Pulmonary artery endothelial cell (primary cell): Measurements from ENCODE around the gene CRMP1. TPM values are rescaled to one million over a fixed set of nuclear protein-coding genes. Genes with fewer than 3 reads are reported as not detected.

Experiments used
- DNase-seq: peaks from one replicate; pipeline ENCODE4 v3.0.0-alpha.2; 2011; ENCODE audit warnings: low read depth, low spot score
- total RNA-seq: library from RNA; depleted of rRNA; stranded (reverse); fragments of >200 nt; gene quantifications from 2 replicates; pipeline ENCODE4 v1.2.3, GENCODE V29; 2014

Gene CRMP1
- total RNA-seq, 1 donor from 2014 or later, result under 0.01 TPM

GRCh38 chr4:5889002-5889696 lies 3.7 kb downstream of the CRMP1 start:
- DNase-seq, result no peak

- DNase-seq, result no peak
These were observed 4.5 kb downstream of the CRMP1 start for GRCh38 chr4:5888222-5889001.

- DNase-seq, result no peak
These were observed 5.3 kb downstream of the CRMP1 start for GRCh38 chr4:5887361-5888221.

GRCh38 chr4:5887011-5887360 lies 5.9 kb downstream of the CRMP1 start:
- DNase-seq, result no peak

GRCh38 chr4:5885733-5886132 lies 7.2 kb downstream of the CRMP1 start:
- no peak for DNase-seq

GRCh38 chr4:5884796-5885195 lies 8.1 kb downstream of the CRMP1 start:
- no peak for DNase-seq

GRCh38 chr4:5883916-5884315 lies 9.0 kb downstream of the CRMP1 start:
- DNase-seq, result no peak

- DNase-seq, result no peak
These were observed 9.9 kb downstream of the CRMP1 start for GRCh38 chr4:5882947-5883346.

GRCh38 chr4:5881340-5881739 lies 11.5 kb downstream of the CRMP1 start:
- no peak for DNase-seq

- DNase-seq, result no peak
These were observed 14.5 kb downstream of the CRMP1 start for GRCh38 chr4:5878359-5878758.

GRCh38 chr4:5877392-5877791 lies 15.5 kb downstream of the CRMP1 start:
- no peak for DNase-seq

GRCh38 chr4:5874811-5875449 lies 18.0 kb downstream of the CRMP1 start:
- no peak for DNase-seq

- DNase-seq, result no peak
These were observed 22.2 kb downstream of the CRMP1 start for GRCh38 chr4:5870701-5871100.

- no peak for DNase-seq
These were observed 22.8 kb downstream of the CRMP1 start for GRCh38 chr4:5869966-5870619.

GRCh38 chr4:5867866-5868265 lies 25.0 kb downstream of the CRMP1 start:
- DNase-seq, result no peak

GRCh38 chr4:5866841-5867813 lies 25.8 kb downstream of the CRMP1 start:
- DNase-seq, result no peak

- DNase-seq, result no peak
These were observed 26.8 kb downstream of the CRMP1 start for GRCh38 chr4:5865896-5866599.

GRCh38 chr4:5863461-5864113 lies 29.3 kb downstream of the CRMP1 start:
- peak; percentile 71 for DNase-seq
